Adipocyte (in vitro differentiated cells): ENCODE data around the gene SCARB1.

Experiments
- DNase-seq: peaks from one replicate; pipeline ENCODE4 v3.0.0-alpha.2; 2015; ENCODE audit warnings: low read depth
- H3K27me3 ChIP-seq: replicated peaks from 2 replicates; pipeline ENCODE4 v1.7.0; 2013; ENCODE audit warnings: mild to moderate bottlenecking, low read length, moderate library complexity; ENCODE audit not compliant: control insufficient read depth, insufficient read depth
- H3K36me3 ChIP-seq: 2 replicates; pipeline ENCODE4 v1.7.0; 2013; ENCODE audit warnings: low read length, mild to moderate bottlenecking, moderate library complexity; ENCODE audit not compliant: control insufficient read depth, insufficient read depth, severe bottlenecking
- H3K4me1 ChIP-seq: 2 replicates; pipeline ENCODE4 v1.7.0; 2013; ENCODE audit warnings: mild to moderate bottlenecking, low read length, moderate library complexity; ENCODE audit not compliant: control insufficient read depth, insufficient read depth
- H3K4me3 ChIP-seq: 2 replicates; pipeline ENCODE4 v1.7.0; 2013; ENCODE audit warnings: mild to moderate bottlenecking, low read length, moderate library complexity
- H3K9ac ChIP-seq: 2 replicates; pipeline ENCODE4 v1.7.0; 2013; ENCODE audit warnings: mild to moderate bottlenecking, low read length, moderate library complexity
- H3K9me3 ChIP-seq: 2 replicates; pipeline ENCODE4 v1.7.0; 2013; ENCODE audit warnings: mild to moderate bottlenecking, low read length, moderate library complexity; ENCODE audit not compliant: control insufficient read depth

The SCARB1 gene

DNA sequence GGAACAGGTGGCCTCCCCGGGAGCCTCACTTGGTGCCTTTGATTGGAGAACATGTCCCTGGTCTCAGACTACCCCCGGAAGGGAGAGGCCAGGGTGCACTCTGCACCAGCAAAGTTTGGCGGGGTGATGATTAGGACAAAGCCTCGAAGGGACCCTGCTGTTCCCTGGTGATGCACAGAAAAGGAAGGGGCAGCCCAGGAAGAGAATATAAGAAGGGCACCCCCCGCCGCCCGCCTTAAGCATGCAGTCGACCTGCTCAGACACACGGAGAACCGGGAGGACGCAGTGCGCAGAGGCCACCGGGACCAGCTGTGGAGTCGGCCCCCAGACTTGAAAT lies 6.9 kb downstream of the SCARB1 start:
- H3K9me3 ChIP-seq = no peaks in the 10 kb centered on the region
- H3K27me3 ChIP-seq = no peaks in the 10 kb centered on the region
- H3K4me3 ChIP-seq = no peak overlapping the region
- peaks cover 22% of the 10 kb centered on the region for H3K4me1 ChIP-seq
- H3K9ac ChIP-seq = no peak overlapping the region
- DNase-seq = no peak
- peaks cover 7% of the 10 kb centered on the region for H3K36me3 ChIP-seq

DNA sequence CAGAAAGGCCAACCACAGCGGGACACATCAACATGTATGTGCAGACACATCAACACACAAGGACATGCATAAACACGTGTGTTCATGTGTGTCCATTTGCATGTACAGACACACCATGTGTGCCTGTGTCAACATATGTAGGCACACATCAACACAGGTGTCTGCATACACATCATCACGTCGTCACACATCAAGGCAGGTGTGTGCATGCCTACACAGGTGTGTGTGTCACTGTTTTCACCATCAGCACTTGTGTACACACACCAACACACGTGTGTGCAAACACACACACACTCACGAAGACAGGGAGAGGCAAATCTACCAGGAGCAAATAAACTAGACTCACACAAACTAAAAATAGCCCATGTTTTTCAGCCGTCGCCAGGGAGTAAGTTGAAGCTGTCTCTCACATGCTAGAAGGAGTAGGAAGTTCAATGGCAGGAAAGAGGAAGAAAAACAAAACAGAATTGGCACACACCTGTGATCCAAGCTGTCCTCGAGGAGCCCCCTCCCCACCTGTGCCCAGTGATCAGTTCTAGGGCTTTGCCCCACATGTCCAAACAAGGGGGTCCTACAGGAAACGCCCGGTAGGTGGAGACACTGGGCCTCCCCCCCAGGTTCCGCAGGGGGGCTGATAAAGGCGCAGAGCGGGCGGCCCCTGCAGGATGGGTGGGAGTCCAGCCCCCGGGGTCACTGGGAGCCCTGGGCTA lies 7.4 kb downstream of the SCARB1 start:
- no peak for DNase-seq
- Histone ChIP-seq H3K9me3 (no peaks in the 10 kb centered on the region), H3K36me3 (peaks cover 7% of the 10 kb centered on the region), H3K9ac (no peak overlapping the region), H3K4me1 (peaks cover 17% of the 10 kb centered on the region), H3K27me3 (no peaks in the 10 kb centered on the region), H3K4me3 (no peak overlapping the region)

DNA sequence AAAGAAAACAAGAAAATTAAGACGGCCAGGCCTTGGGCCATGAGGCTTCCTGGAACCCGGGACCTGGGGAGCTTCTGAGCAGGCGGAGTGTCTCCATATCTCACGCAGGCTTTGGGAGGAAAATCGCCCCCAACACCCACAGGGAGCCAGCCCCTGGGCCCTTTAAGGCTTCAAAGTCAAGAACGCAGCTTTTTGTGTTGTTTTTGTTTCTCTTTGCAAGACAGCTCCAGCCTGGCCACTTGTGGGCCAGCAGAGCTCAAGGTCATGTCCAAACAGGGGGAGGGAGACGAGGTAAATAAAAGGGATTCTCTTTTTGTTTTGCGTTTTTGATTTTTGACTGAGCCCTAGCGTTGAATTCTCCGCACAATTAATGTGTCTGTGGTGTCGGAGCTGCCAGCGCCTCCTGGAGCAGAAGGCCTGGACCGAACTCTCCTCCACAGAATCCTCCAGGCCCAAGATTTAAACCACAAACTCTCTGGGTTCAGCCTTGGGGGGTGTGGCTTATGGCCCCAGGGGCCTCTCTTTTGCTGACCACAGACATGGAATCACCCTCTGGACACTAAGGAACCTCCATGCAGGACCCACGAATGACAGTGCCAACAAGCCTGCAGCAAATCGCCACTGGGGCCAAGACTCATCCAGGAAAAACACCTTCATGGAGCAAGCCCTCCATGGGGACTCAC lies 8.2 kb downstream of the SCARB1 start:
- H3K9ac ChIP-seq = no peak overlapping the region
- H3K36me3 ChIP-seq = peaks cover 4% of the 10 kb centered on the region
- no peaks in the 10 kb centered on the region for H3K27me3 ChIP-seq
- peaks cover 13% of the 10 kb centered on the region for H3K4me1 ChIP-seq
- DNase-seq = no peak
- H3K4me3 ChIP-seq = no peak overlapping the region
- H3K9me3 ChIP-seq = no peaks in the 10 kb centered on the region

DNA sequence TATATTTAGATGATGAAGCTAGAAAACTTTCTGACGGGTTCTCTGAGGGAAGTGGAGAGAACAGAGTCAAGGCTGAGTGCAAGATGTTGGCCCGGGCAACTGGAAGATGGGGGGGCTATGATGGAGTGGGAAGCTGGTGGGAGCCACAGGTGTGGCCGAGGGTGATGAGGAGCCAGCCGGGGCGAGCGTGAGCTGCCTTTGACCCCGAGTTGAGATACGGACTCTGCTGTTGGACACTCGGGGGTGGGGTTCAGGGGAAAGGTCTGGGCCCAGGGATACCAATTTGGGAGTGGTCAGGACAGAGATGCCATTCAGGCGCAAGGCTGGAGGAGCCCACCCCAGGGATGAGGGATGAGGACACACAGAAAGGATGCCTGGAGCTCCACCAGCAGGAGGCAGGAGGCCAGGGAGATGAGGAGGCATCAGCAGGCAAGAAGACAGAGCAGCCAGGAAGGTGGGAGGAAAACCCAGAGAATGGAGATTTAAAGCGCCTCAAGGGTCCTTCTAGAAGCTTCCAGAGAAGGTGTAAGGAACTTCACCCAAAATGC lies 9.0 kb downstream of the SCARB1 start:
- Histone ChIP-seq H3K4me3 (no peak overlapping the region), H3K27me3 (no peaks in the 10 kb centered on the region), H3K9ac (no peak overlapping the region), H3K4me1 (peaks cover 13% of the 10 kb centered on the region), H3K36me3 (peaks cover 4% of the 10 kb centered on the region), H3K9me3 (no peaks in the 10 kb centered on the region)
- DNase-seq = no peak

DNA sequence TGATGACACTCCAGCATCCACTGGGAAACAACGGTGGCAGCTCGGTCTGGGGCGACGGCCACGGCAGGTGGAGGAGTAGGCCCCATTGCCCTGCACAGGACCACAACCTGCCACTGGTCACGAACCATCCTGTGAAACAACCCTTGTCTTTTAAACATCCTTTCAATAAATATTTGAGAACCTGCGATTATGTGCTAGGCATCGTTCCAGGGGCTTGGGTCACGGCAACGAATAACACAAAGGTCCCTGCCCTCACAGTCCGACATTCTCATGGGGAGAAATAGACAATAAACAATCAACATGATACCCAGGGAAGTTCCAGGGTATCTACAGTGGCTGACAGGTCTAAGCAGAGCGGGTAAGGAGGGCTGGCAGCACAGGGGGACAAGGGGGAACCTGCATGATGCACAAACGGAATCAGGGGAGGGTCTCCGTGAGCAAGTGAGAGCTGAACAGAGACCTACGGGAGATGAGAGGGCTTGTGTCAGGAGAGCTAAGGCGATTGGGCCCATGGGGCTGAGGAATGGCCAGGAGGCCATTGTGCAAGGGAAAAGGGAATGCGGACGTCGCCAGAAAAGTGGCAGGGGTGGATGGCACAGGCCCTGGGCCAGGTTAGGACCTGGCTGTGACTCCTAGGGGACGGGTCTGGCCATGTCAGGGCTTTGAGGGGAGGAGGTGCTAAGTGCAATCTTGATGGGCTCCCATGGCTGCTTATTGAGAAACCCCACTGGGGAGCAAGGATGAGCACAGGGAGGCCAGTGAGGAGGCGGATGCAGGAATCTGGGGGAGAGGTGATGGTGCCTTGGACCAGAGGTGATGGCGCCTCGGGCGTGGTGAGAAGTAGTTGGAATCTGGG lies 9.7 kb downstream of the SCARB1 start:
- DNase-seq = no peak
- Histone ChIP-seq H3K27me3 (no peaks in the 10 kb centered on the region), H3K4me1 (peaks cover 13% of the 10 kb centered on the region), H3K9me3 (no peaks in the 10 kb centered on the region), H3K4me3 (no peak overlapping the region), H3K9ac (no peak overlapping the region), H3K36me3 (peaks cover 4% of the 10 kb centered on the region)

DNA sequence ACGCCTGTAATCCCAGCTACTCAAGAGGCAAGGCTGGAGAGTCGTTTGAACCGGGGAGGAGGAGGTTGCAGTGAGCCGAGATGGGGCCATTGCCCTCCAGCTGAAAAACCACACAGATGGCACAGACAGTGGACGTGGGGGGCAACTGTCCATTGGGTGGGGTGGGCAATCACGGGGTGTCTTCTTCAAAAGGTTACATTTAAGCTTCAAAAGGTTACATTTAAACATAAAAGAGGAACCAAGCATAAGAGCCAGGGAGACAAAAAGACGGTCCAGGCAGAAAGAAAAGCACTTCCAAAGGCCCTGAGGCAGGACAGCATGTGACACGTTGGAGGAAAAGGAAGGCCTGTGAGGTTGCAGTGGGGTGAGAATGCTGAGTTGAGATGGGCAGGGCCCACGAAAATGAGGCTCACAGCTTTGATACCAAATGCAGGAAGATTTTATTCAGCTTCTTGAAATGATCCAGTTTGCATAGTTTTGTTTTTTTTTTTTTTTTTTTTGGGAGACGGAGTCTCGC lies 10.7 kb downstream of the SCARB1 start:
- H3K36me3 ChIP-seq = peaks cover 5% of the 10 kb centered on the region
- no peak overlapping the region for H3K4me3 ChIP-seq
- no peaks in the 10 kb centered on the region for H3K9me3 ChIP-seq
- H3K4me1 ChIP-seq = peaks cover 13% of the 10 kb centered on the region
- no peak for DNase-seq
- H3K27me3 ChIP-seq = no peaks in the 10 kb centered on the region
- H3K9ac ChIP-seq = no peak overlapping the region

DNA sequence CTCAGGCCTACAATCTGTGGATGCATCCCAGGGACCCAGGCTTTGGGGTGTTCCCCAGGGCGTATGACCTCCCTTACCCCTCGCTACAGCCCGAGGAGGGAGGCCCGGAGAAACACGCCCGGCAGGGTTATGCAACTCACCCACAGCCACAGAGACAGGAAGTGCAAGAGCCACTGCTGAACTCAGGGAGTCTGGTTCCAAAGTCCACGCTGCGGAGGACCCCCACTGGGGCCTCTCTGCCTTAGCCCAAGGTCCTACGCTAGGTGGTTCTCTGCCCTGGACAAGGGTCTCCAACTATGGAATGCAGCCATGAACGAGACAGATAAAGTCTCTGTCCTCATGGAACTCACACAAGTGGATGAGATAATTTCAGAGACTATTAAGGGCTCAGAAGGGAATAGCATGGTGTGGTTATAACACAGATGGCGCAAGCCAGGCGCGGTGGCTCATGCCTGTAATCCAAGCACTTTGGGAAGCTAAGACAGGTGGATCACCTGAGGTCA lies 11.3 kb downstream of the SCARB1 start:
- Histone ChIP-seq H3K9ac (no peak overlapping the region), H3K27me3 (no peaks in the 10 kb centered on the region), H3K4me3 (no peak overlapping the region), H3K36me3 (peaks cover 5% of the 10 kb centered on the region), H3K4me1 (peaks cover 13% of the 10 kb centered on the region), H3K9me3 (no peaks in the 10 kb centered on the region)
- peak; percentile 22 for DNase-seq

DNA sequence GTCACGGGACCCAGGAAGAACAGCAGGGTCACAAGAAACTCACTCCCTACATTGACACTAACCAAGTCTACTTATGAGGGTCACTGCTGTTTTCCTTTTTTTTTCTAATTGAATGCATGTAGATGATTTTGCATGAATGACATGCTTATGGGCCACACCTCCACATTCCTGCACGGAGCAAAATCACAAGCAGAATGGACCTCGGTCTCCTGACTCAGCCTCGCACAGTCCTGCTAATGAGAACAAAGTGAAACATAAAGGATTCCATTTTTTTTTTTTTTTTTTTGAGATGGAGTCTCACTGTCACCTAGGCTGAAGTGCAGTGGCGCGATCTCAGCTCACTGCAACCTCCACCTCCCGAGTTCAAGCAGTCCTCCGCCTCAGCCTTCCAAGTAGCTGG lies 12.3 kb downstream of the SCARB1 start:
- Histone ChIP-seq H3K27me3 (no peaks in the 10 kb centered on the region), H3K4me1 (peaks cover 13% of the 10 kb centered on the region), H3K4me3 (no peak overlapping the region), H3K9me3 (no peaks in the 10 kb centered on the region), H3K9ac (no peak overlapping the region), H3K36me3 (peaks cover 5% of the 10 kb centered on the region)
- no peak for DNase-seq

DNA sequence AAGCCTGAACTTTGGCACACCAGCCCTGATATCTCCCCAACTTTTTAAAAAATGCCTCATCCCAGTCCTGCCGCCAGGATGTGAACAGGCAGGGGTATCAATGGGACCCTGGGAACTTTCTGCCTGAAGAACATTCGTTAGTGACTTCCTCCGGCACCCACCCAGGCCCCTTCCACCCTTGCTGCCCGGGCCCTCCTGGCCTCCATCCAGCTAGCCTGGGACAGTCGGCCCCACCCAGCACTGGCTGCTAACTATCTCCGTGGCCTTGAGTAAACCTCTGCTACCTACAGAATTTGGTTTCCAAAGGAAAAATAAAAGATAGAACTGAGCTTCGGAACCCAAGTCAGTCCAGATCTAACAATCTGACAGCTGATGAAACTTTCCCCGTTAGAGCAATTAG lies 14.3 kb downstream of the SCARB1 start:
- DNase-seq = no peak
- Histone ChIP-seq H3K4me1 (peaks cover 13% of the 10 kb centered on the region), H3K4me3 (no peak overlapping the region), H3K27me3 (no peaks in the 10 kb centered on the region), H3K9ac (no peak overlapping the region), H3K36me3 (peaks cover 5% of the 10 kb centered on the region), H3K9me3 (no peaks in the 10 kb centered on the region)

DNA sequence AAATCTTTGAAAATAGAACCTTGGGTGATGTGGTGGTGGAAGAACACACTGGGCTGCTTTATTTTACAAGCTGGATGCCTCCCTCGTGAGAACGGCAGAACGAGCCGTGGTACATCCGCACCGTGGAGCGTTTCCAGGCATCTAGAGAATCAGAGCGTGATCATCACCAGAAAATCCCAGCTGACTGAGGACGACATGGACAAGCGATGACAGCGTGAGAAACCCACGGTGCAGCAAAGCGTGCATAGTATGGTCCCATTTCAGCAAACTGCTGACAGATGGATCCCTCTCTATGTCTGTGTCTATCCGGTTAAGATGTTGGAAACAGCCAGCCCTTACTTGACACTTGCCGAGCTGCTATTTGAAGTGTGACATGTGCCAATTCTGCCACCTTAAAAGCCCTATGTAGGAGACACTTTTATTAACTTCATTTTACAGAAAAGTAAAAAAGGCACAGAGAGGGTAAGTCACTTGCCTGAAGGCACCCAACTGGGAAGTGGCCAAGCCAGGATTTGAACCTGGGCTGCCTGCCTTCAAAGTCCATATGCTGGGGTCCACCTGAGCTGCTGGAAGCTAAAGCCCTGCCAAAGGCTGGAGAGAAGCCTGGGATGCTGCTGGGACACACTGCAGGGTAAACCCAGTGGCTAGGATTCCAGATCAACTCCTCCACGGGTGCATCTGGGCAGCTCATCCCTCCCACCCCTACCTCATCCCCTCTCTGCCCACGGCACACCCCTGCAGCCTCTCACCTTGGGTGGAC lies 14.9 kb downstream of the SCARB1 start:
- H3K27me3 ChIP-seq = no peaks in the 10 kb centered on the region
- no peaks in the 10 kb centered on the region for H3K9me3 ChIP-seq
- H3K4me3 ChIP-seq = no peak overlapping the region
- peaks cover 5% of the 10 kb centered on the region for H3K36me3 ChIP-seq
- H3K9ac ChIP-seq = no peak overlapping the region
- no peak for DNase-seq
- peaks cover 13% of the 10 kb centered on the region for H3K4me1 ChIP-seq
